Left renal cortex interstitium (tissue), 4 donors: ENCODE measurements around the gene DAZ3. TPM values are rescaled to one million over a fixed set of nuclear protein-coding genes. Genes with fewer than 3 reads are reported as not detected.
"Not testable (repeated sequence)": the region's sequence is repeated elsewhere in the genome, so short reads cannot be mapped to it uniquely, and the experiment has no call there.

Source experiments
- DNase-seq, 4 donors: peaks; one replicate each; pipeline ENCODE4 v3.0.0-alpha.2; 2013; ENCODE audit warnings: low read depth in 4 of 4, low spot score in 2 of 4, missing footprints in 1 of 4
- polyA plus RNA-seq, 4 donors: library from polyadenylated mRNA; unstranded; fragments of 120-200 nt; gene quantifications; one replicate each; pipeline ENCODE4 v1.2.1, GENCODE V29; 2013; ENCODE audit not compliant: insufficient read length in 4 of 4

DAZ3 gene, protein sequence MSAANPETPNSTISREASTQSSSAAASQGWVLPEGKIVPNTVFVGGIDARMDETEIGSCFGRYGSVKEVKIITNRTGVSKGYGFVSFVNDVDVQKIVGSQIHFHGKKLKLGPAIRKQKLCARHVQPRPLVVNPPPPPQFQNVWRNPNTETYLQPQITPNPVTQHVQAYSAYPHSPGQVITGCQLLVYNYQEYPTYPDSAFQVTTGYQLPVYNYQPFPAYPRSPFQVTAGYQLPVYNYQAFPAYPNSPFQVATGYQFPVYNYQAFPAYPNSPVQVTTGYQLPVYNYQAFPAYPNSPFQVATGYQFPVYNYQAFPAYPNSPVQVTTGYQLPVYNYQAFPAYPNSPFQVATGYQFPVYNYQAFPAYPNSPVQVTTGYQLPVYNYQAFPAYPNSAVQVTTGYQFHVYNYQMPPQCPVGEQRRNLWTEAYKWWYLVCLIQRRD
- polyA plus RNA-seq, result not detected

DNA sequence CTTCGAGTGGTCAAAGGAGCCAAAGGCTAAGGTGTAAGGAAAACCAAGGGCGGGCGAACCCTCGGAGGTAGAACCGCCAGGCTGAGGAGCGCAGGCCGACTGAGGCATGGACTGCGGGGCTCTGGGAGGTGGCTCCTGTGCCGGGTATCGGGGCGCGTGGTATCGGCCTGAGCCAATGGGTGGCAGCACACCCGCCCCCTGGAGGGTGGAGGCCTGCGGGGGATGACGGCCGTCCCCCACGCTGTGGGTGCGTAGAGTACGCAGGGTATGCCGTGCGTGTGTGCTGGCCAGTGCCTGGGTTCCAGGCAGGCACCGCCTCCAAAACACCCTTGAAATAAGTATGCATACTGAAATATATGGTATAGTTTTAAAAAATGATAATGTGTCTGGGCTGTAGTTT lies at the start of gene DAZ3:
Gene DAZ3, minus strand, starts transcription at position 101 of the 400 bp plus-strand sequence. CDS start 208 bp downstream, outside the sequence.
- DNase-seq, result not testable (repeated sequence)

DNA sequence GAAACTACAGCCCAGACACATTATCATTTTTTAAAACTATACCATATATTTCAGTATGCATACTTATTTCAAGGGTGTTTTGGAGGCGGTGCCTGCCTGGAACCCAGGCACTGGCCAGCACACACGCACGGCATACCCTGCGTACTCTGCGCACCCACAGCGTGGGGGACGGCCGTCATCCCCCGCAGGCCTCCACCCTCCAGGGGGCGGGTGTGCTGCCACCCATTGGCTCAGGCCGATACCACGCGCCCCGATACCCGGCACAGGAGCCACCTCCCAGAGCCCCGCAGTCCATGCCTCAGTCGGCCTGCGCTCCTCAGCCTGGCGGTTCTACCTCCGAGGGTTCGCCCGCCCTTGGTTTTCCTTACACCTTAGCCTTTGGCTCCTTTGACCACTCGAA lies 20.4 kb upstream of the DAZ3 start, which contains the start of gene DAZ4:
Gene DAZ4, plus strand, starts transcription at position 301 of the 400 bp plus-strand sequence. CDS start 208 bp downstream, outside the sequence.
- DNase-seq, result not testable (repeated sequence)

DNA sequence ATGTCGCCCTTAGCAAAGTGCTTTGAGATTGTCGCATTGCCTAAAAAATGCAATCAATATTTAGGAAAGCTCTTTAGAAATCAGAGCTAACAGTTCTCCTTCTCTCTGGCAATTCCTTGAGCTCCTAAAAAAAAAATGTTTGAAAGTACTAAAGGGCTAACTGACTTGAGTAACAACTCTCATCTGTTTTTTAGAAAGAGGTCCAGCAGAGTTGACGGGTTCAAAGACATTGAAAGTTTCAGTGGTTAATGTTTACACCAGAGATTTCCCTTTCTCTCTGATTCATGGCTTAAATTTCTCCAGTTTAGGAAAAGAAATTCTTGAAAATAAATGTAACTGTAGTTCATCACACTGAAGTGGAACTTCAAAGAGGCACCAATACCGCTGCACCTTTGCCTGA lies 11.9 kb upstream of the DAZ3 start:
- not testable (repeated sequence) for DNase-seq

DNA sequence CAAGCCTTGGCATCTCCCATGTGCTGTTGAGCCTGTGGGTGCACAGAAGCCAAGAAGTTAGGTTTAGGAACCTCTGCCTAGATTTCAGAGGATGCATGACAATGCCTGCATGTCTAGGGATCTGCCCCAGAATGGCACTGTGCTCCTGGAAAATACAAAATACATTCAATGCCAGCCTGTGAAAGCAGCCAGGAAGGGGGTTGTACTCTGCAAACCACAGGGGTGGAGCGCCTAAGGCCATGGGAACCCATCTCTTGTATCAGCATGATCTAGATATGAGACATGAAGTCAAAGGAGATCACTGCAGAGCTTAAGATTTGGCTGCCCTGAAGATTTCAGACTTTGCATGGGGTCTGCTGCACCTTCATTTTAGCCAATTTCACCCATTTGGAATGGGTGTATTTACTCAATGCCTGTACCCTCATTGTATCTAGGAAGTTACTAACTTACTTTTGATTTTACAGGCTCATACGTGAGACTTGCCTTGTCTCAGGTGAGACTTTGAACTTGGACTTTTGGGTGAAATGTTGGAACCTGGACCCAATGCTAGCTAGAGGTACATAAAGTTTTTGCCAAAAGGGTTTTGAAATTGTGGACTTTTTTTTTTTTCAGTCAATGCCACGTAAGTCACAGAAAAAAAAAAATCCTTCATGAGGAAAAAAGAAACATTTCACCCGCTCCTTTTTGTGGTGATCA lies 11.1 kb upstream of the DAZ3 start:
- DNase-seq, result not testable (repeated sequence)

DNA sequence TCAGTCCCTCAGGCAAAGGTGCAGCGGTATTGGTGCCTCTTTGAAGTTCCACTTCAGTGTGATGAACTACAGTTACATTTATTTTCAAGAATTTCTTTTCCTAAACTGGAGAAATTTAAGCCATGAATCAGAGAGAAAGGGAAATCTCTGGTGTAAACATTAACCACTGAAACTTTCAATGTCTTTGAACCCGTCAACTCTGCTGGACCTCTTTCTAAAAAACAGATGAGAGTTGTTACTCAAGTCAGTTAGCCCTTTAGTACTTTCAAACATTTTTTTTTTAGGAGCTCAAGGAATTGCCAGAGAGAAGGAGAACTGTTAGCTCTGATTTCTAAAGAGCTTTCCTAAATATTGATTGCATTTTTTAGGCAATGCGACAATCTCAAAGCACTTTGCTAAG lies 8.6 kb upstream of the DAZ3 start:
- not testable (repeated sequence) for DNase-seq

Other genes with a start within 250 kb of the DAZ3 start
- not detected for gene BPY2B, start 195.4 kb downstream of the DAZ3 start, polyA plus RNA-seq
- not detected for gene DAZ4, start 20.5 kb upstream of the DAZ3 start, polyA plus RNA-seq
- not detected for gene BPY2C, start 238.7 kb upstream of the DAZ3 start, polyA plus RNA-seq